GM19240 (cell line): Measurements from ENCODE around the gene RASSF3.
"Not testable (repeated sequence)": the region's sequence is repeated elsewhere in the genome, so short reads cannot be mapped to it uniquely, and the experiment has no call there.

Experiments used
- DNase-seq: peaks from one replicate; pipeline ENCODE4 v3.0.0; 2011; ENCODE audit warnings: low spot score; ENCODE audit not compliant: insufficient read length

Gene RASSF3

DNA sequence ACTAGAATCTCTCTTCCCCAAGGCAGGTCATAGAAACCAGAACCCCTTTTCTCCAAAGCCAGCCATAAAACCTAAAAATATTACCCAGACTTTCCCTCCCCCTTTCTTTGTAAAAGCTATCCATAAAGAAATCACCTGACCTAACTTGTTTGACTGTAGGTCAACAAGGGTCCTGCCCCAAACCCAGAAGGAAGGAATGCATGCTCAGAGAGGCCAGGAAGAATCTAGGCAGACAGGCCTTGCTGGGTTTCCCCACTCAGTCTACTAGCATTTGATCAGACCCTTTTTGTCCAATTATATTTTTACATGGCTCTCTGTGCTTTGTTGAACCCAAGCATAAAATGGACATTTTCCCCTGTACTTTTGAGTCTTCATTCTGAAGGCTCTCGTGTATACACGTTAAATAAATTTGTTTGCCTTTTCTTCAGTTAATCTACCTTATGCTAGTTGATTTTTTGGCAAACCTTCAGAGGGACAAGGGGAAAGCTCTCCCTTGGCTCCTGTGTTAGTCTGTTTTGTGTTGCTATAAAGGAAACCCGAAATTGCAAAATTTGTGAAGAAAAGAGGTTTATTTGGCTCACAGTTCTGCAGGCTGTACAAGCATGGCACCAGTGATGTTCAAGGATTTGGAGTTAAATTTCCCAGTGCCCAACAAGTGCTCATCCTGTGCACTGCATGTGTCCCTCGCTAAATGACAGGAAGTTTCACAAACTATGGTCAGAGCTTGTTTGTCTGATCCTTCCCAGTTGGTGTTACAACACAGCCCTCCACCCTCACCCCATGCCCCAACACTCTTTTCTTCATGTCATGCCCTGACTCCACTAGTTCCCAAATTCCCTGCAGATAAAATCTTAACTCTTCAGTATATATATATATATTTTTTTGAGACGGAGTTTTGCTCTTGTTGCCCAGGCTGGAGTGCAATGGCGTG, 14.2 kb upstream of the RASSF3 start:
- DNase-seq = no peak

DNA sequence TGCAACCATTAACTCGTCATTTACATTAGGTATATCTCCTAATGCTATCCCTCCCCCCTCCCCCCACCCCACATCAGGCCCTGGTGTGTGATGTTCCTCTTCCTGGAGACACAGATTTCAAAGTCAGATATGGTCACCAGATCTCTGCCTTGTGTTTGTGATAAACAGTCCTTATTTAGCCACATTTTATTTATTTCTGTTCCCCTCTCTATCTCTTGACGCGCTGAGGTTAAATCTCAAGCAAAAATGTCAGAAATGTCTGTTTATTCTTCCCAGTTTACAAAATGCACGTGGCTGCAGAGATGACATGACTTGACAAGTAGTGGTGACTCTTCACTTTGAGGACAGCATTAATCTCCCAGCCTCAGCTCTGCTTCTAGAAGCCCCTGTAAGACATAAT, 11.5 kb upstream of the RASSF3 start:
- no peak for DNase-seq

DNA sequence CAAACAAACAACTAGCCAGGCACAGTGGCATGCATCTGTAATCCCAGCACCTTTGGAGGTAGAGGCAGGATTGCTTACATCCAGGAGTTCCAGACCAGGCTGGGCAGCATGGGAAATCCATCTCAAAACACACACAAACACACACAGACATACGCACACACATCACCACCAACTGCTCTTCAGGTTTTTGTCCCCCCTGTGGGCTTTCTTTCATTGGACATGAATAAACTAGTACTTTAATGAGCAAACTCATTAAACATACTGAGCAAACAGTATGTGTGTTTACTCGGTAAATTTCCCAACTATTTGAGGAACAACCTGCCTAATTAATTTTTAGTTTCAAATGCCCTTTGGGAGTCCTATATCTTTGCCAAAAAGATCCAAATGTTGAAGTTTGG, 10.1 kb upstream of the RASSF3 start:
- no peak for DNase-seq

DNA sequence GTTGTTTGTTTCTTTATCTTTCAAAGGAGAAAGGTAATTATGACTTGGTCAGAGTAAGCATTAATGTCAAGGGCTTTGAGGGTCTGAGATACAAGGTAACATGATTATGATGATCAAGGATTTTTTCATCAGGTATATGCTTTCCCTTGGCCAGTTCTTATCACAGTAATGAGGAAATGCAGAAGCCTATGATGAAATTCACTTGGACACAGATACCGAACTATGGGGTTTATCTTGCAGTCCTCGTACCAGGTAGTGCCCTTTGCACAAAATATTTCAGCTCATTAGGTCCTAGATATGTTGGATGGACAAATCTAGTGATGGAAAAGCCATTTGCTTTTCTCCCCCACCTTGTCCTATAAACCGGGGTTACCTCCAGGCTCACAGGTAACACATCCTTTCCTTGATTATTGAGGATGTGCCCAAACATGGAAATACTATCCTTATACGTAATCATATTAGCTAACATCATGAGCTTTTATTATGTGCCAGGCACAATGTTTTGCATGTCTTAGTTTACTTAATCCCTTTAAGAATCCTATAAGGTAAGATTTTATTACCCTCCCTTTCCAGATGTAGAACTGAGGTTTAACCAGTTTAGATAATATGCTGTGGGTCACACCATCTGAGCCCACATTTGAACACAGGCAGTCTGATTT, 7.0 kb upstream of the RASSF3 start:
- no peak for DNase-seq

DNA sequence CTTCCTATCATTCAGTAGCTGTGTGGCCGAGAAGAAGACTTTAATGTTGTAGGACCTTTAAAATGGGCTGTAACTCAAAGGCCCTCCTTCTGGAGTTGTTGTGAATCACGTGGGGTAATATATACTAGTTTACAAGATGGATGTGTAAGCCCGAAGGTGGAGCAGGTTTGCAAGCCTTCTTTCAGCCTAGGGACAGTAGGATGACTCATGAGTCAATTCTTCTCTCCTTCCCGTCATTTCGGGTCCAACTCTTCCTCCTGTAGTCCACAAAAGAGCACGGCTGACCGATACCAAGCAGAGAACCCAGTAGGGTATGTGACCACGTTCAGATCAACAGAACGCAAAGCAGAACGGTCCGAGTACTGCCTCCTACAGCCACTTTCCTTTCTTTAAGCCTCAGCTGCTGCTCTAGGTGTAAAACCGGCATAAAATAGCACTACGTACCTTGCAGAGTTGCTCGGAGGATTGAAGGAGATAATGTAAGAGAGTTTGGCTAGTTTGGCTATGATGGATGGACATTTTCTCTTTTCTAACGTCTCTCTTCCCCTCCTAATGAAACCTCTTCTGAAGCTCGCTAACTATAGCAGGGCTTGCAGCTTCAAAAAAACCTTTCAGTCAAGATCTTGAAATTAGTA, 1.3 kb upstream of the RASSF3 start:
- no peak for DNase-seq

DNA sequence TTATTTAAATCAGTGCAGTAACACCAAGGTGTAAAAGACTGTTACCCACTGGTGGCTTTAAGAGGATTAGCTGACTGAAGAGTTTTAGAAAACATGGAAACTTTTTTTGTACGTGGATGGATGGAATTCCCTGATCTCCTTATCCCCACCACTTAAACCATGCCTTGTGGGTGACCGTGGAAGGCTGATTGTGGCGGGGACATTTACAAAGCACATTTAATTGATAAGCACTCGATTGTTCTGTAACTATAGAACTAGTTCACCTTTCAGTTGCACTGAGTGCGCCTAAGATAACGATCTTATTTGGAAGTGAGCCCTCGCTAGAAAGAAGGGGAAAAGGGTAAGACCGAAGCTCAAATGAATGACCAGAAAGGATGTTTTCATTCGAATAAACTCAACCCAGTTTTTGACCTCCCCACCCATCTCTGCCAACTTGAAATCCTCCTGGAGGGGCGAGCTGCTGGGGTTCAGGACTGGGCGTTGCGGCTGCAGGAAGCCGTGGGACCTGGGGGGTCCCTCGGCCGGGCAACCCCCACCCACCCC, 688 bp upstream of the RASSF3 start:
- no peak for DNase-seq

DNA sequence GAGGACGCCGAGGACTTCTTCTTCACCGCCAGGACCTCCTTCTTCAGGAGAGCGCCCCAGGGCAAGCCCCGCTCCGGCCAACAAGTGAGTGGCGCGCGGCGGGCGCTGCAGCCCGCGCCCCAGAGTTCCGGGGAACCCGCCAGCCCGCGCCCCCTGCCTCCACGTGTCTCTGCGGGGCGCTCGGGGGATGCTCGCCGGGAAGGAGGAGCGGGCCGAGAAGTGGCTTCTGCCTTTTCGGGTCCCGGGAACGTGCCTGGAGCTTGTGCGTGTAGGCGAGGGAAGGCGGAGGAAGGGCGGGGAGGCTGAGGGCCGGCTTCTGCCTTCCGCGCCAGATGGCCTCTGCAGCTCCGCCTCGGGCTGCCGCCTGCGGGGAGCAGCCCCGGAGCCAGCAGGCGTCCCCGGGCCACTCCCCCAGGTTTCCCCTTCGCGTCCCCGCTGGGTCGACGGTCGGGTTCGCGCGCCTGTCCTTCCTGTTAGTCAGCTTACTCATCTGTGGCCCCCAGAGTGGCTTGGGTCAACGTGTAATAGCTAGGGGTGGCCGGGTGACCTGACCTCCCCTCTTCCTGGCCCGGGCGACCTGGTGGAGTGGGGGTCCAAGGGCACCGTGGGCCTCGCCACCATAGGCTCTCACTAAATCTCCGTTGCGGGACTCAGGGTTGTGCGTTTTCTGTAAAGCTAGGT, 505 bp downstream of the RASSF3 start:
- DNase-seq = peak; percentile 43

DNA sequence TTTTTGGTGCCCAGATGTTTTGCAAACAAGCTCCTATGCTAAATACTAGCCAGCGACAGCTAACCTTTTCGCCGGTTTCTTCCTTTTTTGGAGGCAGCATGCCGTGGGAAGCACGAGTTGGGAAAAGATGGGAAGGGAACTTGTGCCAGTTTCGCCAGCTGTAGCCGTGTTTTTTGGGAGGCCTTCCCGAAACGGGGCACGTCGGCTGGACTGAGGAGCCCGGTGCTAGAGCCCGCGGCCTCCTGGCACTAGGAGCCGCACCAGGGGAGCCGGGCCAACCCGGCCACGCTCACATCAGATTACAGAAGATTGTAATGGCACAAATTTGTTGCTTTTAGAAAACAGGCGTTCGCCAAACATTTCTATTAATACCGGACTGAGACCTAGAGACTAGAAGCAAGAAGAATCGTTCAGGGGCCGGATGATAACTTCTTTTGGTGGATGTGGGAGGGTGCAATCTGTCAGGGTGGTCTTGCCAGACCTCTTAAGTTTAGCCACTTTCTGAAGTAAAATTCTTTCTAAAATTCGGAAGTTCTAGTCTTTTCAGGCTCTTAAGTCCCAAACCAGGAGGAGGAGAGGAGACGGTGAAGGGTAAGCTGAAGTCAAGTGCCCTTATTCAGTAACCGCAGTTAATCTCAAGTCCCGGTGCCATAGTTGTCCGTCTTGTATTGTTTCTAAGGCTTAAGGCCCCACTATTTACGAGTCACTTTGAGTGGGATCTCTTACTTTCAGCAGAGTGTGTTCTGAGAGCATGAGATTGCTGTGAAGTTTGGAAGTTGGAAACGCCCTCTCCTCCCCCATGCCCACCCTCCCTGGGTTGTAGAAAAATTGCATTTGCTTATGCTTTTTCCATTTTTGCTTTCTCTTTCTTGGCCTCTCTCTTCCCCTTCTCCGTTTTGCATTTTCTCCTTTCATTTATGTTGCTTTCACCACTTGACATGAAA, 1.3 kb downstream of the RASSF3 start:
- DNase-seq = no peak

DNA sequence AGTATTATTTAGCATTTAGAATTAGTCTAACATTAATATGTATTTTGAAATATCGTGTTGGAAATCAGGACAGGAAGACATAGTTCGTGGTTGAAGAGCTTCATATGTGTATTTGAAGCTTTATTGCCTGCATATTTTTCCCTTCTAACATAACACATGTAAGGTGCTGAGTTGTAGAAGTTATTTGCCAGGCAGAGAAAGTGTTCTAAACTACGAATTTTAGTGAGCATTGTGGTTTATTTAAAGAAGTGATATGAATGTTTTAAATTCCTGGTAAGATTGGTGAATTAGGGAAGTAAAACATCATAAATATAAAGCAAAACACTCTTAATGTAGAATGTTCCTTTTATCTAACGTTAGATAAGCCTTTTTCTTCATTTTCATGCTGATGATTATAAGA, 2.5 kb downstream of the RASSF3 start:
- no peak for DNase-seq

DNA sequence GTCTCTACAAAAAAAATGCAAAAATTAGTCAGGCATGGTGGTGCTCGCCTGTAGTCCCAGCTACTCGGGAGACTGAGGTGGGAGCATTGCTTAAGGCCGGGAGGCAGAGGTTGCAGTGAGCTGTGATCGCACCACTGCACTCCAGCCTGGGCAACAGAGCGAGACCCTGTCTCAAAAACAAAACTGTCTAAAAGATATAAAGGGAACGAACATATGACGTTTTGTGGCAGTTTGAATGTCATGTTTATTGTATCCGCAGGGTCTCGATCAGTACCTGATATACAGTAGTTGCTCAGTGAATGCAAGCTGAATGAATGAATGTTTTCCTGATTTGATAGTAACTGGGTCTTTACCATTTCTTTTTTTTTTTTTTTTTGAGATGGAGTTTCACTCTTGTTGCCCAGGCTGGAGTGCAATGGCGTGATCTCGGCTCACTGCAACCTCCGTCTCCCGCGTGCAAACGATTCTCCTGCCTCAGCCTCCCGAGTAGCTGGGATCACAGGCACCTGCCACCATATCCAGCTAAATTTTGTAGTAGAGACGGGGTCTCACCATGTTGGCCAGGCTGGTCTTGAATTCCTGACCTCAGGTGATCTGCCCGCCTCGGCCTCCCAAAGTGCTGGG, 3.6 kb downstream of the RASSF3 start:
- DNase-seq = not testable (repeated sequence)

DNA sequence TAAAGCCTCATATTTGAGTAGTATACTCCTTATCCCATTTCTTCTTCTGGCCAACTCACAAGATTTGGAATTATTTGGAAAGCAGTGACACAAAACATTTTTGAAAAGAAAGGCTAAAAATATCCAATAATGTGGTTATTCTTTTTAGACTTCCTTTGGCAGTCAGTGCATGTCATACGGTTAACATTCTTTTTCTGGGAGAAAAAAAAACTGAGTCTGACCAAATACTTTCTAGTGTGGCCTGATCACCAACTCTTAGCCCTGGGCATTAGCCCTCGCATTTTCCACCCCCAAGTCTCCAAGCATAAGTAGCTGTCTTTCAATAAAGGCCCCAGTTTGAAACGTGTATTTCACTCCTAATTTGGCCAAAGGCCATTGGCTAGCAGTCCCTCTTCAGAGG, 5.9 kb downstream of the RASSF3 start:
- no peak for DNase-seq

DNA sequence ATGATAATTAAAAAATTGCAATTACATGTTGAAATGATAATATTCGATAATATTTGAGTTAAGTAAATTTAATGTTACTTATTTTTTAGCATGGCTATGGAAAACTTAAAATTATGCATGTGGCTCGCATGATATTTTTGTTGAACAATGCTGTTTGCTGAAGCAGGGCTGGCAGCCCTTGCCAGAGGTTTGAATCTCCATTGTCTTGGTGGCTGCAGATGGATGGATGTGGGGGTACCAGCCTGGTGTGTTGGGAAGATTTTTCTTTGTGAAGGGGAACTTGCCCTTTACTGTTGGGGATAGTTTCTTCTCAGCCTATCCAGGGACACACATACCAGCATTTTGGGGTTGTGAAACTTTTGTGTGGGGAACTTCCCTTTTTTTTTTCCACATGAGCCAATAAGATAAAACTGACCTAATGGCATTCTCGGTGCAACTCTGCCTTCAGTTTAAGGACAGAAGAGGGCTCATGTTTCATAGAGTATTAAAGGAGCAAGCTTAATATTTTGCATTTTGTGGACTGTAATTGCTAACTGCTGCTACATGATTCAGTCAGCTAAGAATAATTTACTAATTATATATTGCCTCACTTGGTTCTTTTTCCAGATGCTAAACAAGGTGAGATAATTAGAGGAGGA, 8.8 kb downstream of the RASSF3 start:
- no peak for DNase-seq

DNA sequence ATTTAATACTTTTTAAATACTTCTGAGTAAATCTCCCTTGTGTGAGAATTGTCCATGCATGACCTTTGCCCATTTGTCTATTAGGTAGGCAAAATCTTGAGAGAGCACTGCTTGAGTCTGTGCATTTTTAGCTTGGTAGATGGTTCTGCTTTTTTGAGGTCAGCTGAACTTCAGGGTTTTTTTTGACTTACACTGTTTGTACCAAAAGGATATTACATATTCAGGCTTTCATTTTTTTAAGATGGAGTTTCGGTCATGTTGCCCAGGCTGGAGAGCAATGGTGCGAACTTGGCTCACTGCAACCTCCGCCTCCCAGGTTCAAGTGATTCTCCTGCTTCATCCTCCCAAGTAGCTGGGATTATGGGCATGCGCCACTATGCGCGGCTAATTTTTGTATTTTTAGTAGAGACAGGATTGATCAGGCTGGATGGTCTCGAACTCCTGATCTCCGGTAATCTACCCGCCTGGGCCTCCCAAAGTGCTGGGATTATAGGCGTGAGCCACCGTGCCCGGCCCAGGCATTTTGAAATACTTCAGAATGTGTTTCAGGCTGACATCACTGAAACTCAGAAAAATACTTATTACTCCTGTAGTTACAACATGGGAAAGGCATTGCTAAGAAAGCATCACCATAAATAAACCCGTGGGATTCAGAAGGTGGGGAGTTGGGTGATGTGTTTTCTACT, 11.1 kb downstream of the RASSF3 start:
- DNase-seq = no peak

DNA sequence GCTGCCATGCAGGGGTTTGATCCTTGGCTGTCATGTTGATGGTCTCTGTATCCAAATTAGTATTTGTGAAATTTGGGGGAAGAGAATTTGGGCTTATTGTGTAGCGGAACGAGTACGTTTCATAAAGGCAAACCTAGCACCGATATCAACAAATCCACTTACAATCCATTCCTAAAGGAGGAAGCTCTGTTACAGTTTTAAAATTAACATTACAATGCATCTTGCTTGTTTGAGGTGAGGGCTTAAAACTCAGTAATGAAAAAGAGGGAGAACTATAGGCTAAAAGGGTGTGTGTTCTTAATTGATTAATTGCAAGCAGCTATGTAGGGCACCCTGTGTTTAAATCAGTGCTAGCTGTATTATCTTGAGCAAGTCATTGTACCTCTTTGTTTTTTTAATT, 13.7 kb downstream of the RASSF3 start:
- no peak for DNase-seq

DNA sequence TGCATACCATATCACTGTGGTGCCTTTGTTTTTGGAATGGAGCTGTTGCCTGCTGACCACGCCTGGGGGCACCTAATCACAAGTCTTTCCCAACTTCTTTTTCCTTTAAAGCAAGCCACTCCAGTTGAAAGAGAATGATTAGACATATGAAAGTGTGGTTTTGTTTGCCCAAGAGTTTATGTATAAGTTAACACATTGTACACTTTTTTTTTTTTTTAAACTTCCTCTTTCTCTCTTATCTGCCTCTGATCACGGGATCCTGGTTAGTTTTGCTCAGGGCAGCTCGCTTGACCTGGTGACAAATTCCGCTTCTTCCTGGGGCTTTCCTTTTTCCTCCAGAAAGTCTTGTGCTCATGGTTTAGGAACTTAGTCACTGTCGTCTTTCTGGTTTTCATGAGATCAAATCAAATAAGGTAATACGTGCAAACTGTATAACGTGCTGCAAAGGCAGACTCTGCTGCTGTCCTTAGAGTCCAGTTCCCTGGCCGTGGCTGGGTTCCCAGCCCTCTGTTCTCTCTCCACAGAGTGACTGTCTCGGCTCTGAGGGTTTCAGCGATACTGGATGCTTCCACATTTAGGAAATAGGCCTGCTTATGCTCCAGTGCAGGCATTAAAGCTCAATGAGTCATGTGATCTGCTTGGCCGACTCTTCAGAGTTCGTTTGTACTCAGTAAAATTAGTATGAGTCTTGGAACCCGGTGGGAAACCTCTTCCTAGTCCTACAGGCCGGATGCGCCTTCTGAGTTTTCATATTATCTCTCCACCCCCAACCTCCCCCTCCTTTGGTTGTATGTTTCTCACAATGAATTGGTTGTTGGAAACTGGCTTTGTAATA, 15.2 kb downstream of the RASSF3 start:
- DNase-seq = no peak

DNA sequence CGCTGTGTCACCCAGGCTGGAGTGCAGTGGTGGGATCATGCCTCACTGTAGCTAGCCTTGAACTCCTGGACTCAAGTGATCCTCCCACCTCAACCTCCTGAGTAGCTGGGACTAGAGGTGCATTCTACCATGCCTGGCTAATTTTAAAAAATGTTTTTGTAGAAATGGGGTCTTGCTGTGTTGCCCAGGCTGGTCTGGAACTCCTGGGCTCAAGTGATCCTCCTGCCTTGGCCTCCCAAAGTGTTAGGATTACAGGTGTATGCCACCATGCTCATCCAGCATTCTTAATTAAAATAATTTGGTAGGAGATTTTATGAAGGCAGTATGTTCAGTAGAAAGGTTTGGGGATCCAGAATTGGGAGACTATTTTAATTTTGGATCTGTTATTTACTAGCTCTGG, 16.3 kb downstream of the RASSF3 start:
- not testable (repeated sequence) for DNase-seq

DNA sequence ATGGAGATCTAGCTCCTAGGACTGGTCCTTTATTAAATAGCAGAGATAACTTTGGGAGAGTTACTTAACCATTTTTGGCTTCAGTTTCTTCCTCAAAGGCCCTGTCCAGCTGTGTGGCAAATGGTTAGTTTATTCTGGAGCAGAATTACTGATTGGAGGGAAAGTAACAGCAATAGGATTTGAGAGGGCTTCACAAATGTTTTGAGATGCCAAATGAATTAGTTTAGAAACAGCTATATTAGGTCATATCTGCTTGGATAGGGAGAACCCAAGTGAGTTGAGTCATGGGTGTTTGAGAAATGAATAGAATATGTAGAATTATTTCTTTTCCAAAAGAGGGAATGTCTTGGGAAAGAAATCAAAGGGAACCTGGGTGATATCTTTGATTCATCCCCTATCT, 17.5 kb downstream of the RASSF3 start:
- DNase-seq = no peak

DNA sequence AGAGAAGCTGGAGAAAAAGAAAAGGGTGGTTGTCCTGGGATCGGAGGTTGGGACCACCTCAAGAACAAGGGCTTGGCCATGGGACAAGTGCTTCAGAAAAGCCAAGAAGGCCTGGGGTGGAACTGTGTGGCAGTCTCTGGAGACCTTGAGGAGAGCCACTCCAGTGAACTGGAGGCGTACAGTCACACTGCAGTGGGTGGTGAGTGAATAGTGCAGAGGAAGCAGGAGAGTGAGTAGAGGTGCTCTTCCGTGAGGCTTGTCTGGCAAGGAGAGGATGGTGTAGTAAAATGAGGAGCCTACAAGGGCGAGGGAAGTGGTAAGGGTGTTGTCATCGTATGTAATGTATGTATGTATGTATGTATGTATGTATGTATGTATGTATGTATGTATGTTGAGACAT, 20.9 kb downstream of the RASSF3 start:
- no peak for DNase-seq
